Mucosa of rectum (tissue), 2 donors: ENCODE results near the gene APOBEC3H.

Experiments
- H3K27ac ChIP-seq, 2 donors: one replicate each; pipeline ENCODE4 v1.7.0; 2013; ENCODE audit warnings: inconsistent platforms in 2 of 2, low read depth in 2 of 2, low read length in 2 of 2
- H3K27me3 ChIP-seq, 2 donors: one replicate each; pipeline ENCODE4 v1.7.0; 2013; ENCODE audit warnings: low read length in 2 of 2; ENCODE audit not compliant: control insufficient read depth in 2 of 2, insufficient read depth in 2 of 2
- H3K36me3 ChIP-seq, 2 donors: one replicate each; pipeline ENCODE4 v1.7.0; 2013; ENCODE audit warnings: low read length in 2 of 2; ENCODE audit not compliant: control insufficient read depth in 2 of 2, insufficient read depth in 2 of 2
- H3K4me1 ChIP-seq, 2 donors: one replicate each; pipeline ENCODE4 v1.7.0; 2013; ENCODE audit warnings: low read length in 2 of 2, mild to moderate bottlenecking in 1 of 2; ENCODE audit not compliant: control insufficient read depth in 2 of 2, insufficient read depth in 2 of 2
- H3K4me3 ChIP-seq, 2 donors: one replicate each; pipeline ENCODE4 v1.7.0; 2013; ENCODE audit warnings: low read length in 2 of 2
- H3K9ac ChIP-seq, 2 donors: one replicate each; pipeline ENCODE4 v1.7.0; 2013; ENCODE audit warnings: low read length in 2 of 2, low read depth in 1 of 2, mild to moderate bottlenecking in 1 of 2
- H3K9me3 ChIP-seq, 2 donors: one replicate each; pipeline ENCODE4 v1.7.0; 2013; ENCODE audit warnings: low read length in 2 of 2; ENCODE audit not compliant: control insufficient read depth in 2 of 2
- donor health status: healthy.
- donor health status: Normal muscosa, but diverticular disease.

APOBEC3H gene

GRCh38 chr22:39123751-39124581 lies 26.9 kb downstream of the APOBEC3H start:
- H3K9me3 ChIP-seq: no peaks in the 10 kb centered on the region
- no peak overlapping the region for H3K4me3 ChIP-seq
- H3K27me3 ChIP-seq: no peaks in the 10 kb centered on the region
- no peak overlapping the region for H3K27ac ChIP-seq
- no peaks in the 10 kb centered on the region for H3K36me3 ChIP-seq
- peaks cover 5 to 6% of the 10 kb centered on the region in 2 donors for H3K4me1 ChIP-seq
- no peak overlapping the region for H3K9ac ChIP-seq

- Histone ChIP-seq H3K4me1 (peaks cover 5 to 8% of the 10 kb centered on the region in 2 donors), H3K36me3 (no peaks in the 10 kb centered on the region)
Measured at GRCh38 chr22:39125622-39126021, 28.6 kb downstream of the APOBEC3H start.

GRCh38 chr22:39128508-39128907 lies 31.5 kb downstream of the APOBEC3H start:
- Histone ChIP-seq H3K9me3 (no peaks in the 10 kb centered on the region), H3K9ac (no peak overlapping the region), H3K4me1 (peaks cover 8 to 10% of the 10 kb centered on the region in 2 donors), H3K27ac (peak overlapping the region in 1 of 2 donors; percentile 32), H3K36me3 (peaks cover 6 to 7% of the 10 kb centered on the region in 2 donors), H3K4me3 (no peak overlapping the region), H3K27me3 (no peaks in the 10 kb centered on the region)

More at GRCh38 chr22:39125622-39126021, 28.6 kb downstream of the APOBEC3H start:
- Histone ChIP-seq H3K9me3 (no peaks in the 10 kb centered on the region), H3K27ac (no peak overlapping the region), H3K27me3 (no peaks in the 10 kb centered on the region), H3K9ac (no peak overlapping the region), H3K4me3 (no peak overlapping the region)

DNA sequence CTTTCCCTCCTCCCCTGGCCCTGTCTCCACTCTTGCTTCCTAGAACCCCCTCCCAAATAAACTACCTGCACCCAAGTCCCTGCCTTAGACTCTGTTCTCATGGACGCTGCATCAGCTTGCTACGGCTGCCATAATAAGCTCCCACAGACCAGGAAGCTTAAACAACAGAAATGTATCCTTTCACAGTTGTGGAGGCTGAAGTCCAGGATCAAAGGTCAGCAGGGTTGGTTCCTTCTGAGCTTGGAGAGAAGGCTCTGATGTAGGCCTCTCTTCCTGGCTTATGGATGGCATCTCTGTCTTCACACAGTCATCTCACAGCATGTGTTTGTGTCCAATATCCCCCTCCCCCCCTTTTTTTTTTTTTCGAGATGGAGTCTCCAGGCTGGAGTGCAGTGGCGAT lies 32.0 kb downstream of the APOBEC3H start:
- peaks cover 7 to 9% of the 10 kb centered on the region in 2 donors for H3K36me3 ChIP-seq
- peak overlapping the region in 1 of 2 donors; percentile 32 for H3K27ac ChIP-seq
- H3K27me3 ChIP-seq: no peaks in the 10 kb centered on the region
- peaks cover 8 to 10% of the 10 kb centered on the region in 2 donors for H3K4me1 ChIP-seq
- H3K9ac ChIP-seq: no peak overlapping the region
- H3K9me3 ChIP-seq: no peaks in the 10 kb centered on the region
- H3K4me3 ChIP-seq: peak overlapping the region in 1 of 2 donors; percentile 33

DNA sequence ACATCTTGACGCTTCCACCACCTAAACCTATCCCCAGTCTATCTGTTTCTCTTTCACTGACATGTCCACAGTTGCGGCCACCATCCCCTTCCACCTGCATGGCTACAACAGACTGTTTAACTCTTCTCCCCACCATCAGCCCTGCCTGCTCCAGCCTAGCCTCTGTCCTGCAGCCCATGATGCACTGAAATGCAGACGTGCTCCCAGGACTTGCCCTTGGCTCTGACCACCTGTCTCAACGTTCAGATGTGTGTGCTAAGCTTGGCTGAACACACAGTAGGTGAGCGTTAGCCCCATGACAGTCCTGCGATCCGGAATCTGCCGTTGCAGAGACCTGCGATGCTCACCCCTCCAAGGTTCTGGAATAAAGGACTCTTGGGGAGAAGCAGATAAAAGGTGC lies 32.7 kb downstream of the APOBEC3H start:
- Histone ChIP-seq H3K9me3 (no peaks in the 10 kb centered on the region), H3K36me3 (peaks cover 7 to 9% of the 10 kb centered on the region in 2 donors), H3K27me3 (no peaks in the 10 kb centered on the region), H3K4me1 (peaks cover 8 to 10% of the 10 kb centered on the region in 2 donors), H3K9ac (no peak overlapping the region), H3K27ac (no peak overlapping the region), H3K4me3 (no peak overlapping the region)

- H3K9ac ChIP-seq: no peak overlapping the region
- H3K36me3 ChIP-seq: peaks cover 7 to 9% of the 10 kb centered on the region in 2 donors
- no peak overlapping the region for H3K4me3 ChIP-seq
- peaks cover 8 to 10% of the 10 kb centered on the region in 2 donors for H3K4me1 ChIP-seq
- no peaks in the 10 kb centered on the region for H3K27me3 ChIP-seq
- no peak overlapping the region for H3K27ac ChIP-seq
- H3K9me3 ChIP-seq: no peaks in the 10 kb centered on the region
Measured at GRCh38 chr22:39130152-39130704, 33.2 kb downstream of the APOBEC3H start.

DNA sequence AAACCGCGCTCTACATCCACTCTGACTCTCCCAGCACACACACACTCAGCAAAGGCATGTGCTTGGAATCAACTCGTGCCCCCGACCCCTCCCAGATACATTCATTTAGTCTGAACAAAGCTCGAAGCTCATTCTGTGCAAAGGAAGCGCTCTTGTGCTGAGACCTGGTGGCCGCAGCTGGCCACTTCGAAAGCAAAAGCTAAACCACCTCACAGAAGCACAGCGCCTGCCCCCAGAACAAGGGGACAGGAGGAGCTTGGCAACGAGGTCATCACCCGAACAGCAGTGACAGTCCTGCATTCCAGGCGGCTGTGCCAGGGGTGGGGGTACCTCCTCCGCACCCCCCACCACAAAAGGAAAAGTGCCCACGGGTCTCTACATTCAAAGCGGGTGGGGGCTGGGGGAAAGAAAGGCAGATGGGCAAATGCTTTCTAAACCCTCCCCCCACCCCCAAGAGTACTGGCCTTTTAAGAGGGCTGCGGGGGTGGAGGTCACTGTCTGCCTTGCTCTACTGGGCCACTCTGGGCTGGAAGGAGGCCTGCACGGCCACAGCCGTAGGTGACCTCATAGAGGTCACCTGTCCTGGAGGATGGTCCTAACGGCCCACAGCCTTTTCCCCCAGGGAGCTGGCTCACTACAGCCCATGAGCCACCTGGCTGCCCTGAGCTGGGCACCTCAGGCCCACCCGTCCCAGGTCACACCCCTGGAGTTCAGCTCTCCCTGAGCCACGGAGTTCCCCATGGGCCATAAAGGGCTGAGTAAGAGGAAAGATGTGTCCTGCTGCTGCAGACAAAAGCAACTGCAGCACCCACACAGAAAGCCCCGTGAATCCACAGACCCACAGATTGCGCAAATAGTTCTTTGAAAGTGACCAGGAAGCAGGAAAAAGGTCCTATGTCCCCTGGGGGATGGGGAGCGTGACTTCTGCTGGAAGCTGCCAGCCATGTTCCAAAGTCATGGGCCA lies 34.1 kb downstream of the APOBEC3H start:
- H3K9ac ChIP-seq: no peak overlapping the region
- peaks cover 7 to 9% of the 10 kb centered on the region in 2 donors for H3K36me3 ChIP-seq
- peaks cover 8 to 10% of the 10 kb centered on the region in 2 donors for H3K4me1 ChIP-seq
- no peaks in the 10 kb centered on the region for H3K9me3 ChIP-seq
- no peak overlapping the region for H3K4me3 ChIP-seq
- H3K27ac ChIP-seq: peak overlapping the region; percentile 17 to 63
- no peaks in the 10 kb centered on the region for H3K27me3 ChIP-seq

DNA sequence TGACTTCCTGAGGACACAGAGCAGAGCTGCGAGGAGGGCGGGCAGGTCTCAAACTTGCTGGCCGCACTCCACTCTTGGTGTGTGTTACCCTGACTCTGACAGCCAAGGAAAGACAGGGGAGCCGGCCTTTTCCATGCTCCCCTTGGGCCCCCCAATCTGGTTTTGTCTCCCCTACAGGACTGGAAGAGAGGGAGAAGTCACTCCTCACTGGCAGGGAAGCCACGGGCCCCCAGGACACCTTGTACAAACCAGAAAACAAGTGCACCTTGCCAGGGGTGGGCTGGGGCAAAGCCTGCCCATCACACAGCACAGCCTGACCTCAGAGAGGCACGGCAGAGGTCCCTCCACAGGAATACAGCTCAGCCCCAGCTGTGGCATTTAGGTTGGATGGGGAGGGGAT lies 35.2 kb downstream of the APOBEC3H start:
- Histone ChIP-seq H3K4me3 (no peak overlapping the region), H3K9ac (no peak overlapping the region), H3K36me3 (peaks cover 7 to 9% of the 10 kb centered on the region in 2 donors), H3K9me3 (no peaks in the 10 kb centered on the region), H3K27ac (no peak overlapping the region), H3K4me1 (peaks cover 8 to 10% of the 10 kb centered on the region in 2 donors), H3K27me3 (no peaks in the 10 kb centered on the region)

DNA sequence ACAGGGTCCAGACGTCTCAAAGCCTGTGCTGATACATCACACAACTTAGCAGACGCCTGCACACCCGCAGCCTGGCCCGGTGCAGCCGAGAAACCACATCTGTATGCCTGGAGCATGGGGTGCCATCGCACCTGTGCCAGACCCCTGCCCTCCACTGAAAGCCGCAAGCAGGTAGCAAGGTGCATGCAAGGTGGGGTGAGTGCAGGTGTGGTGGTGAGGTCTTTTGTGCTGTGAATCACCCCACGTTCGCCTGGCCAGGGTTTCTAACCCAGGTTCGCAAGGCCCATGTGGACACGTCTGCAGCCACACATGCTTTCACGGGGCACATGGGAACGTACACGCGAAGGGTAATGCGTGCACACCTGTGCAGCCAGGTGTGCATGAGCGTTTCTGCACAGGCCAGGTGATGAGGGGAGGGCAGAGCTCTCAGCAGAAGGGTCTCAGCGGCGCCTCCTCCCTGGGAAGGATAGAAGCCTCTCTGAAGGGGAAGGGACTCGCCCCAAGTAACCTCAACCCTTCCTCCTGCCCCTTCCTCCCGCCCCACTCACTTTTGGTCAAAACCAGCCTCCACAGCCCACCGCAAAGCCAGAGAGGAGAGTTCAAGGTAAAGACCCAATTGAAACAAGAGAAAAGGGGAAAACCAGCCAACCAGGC lies 36.0 kb downstream of the APOBEC3H start:
- no peak overlapping the region for H3K9ac ChIP-seq
- no peak overlapping the region for H3K27ac ChIP-seq
- no peaks in the 10 kb centered on the region for H3K27me3 ChIP-seq
- peaks cover 7 to 9% of the 10 kb centered on the region in 2 donors for H3K36me3 ChIP-seq
- H3K9me3 ChIP-seq: no peaks in the 10 kb centered on the region
- peaks cover 8 to 10% of the 10 kb centered on the region in 2 donors for H3K4me1 ChIP-seq
- no peak overlapping the region for H3K4me3 ChIP-seq
